ENCODE measurements around the gene USH2A. TPM values are rescaled to one million over a fixed set of nuclear protein-coding genes. Genes with fewer than 3 reads are reported as not detected.

The USH2A gene
- total RNA-seq, 4 donors from 2014 or later, result 0.08 to 0.18 TPM; not detected in 2

- TF ChIP-seq CTCF (IDR thresholded peaks at IDR 0.05), result no peak
- no peak for TF ChIP-seq POLR2A (IDR thresholded peaks at IDR 0.05)
- TF ChIP-seq POLR2AphosphoS5 (IDR thresholded peaks at IDR 0.05), result no peak
- TF ChIP-seq EP300 (IDR thresholded peaks at IDR 0.05), result no peak
- Histone ChIP-seq H3K9me3 (no peaks in the 10 kb centered on the region), H3K27ac (no peak overlapping the region), H3K27me3 (peaks cover 2% of the 10 kb centered on the region), H3K4me3 (no peak overlapping the region), H3K36me3 (no peaks in the 10 kb centered on the region), H3K4me1 (no peaks in the 10 kb centered on the region)
- 68% methylated on average over 4 of the region's 4 CpGs for WGBS
- DNase-seq (ENCODE audit: low spot score in 2 of 2), result no peak
Observed at GRCh38 chr1:215643592-215644321, 779.5 kb downstream of the USH2A start.

GRCh38 chr1:215640429-215641148 is 782.7 kb downstream of the USH2A start:
- Histone ChIP-seq H3K4me3 (no peak overlapping the region), H3K36me3 (no peaks in the 10 kb centered on the region), H3K27me3 (no peaks in the 10 kb centered on the region), H3K4me1 (peaks cover 19% of the 10 kb centered on the region), H3K9me3 (no peaks in the 10 kb centered on the region), H3K27ac (no peak overlapping the region)
- WGBS, result 90% methylated on average over 18 of the region's 18 CpGs
- TF ChIP-seq EP300 (IDR thresholded peaks at IDR 0.05) (no peak), CTCF (IDR thresholded peaks at IDR 0.05) (no peak), POLR2AphosphoS5 (IDR thresholded peaks at IDR 0.05) (no peak), POLR2A (IDR thresholded peaks at IDR 0.05) (no peak)
- no peak for DNase-seq (ENCODE audit: low spot score in 2 of 2)

GRCh38 chr1:215637041-215637573 is 786.1 kb downstream of the USH2A start:
- H3K4me1 ChIP-seq, result peaks cover 19% of the 10 kb centered on the region
- TF ChIP-seq POLR2AphosphoS5 (IDR thresholded peaks at IDR 0.05), result no peak
- no peak for TF ChIP-seq POLR2A (IDR thresholded peaks at IDR 0.05)
- no peak for TF ChIP-seq CTCF (IDR thresholded peaks at IDR 0.05)
- no peak for TF ChIP-seq EP300 (IDR thresholded peaks at IDR 0.05)
- no peaks in the 10 kb centered on the region for H3K9me3 ChIP-seq
- peak overlapping the region; percentile 23 for H3K4me3 ChIP-seq
- H3K36me3 ChIP-seq, result no peaks in the 10 kb centered on the region
- H3K27me3 ChIP-seq, result no peaks in the 10 kb centered on the region
- WGBS, result 29% methylated on average over 7 of the region's 7 CpGs
- peak overlapping the region; percentile 81 for H3K27ac ChIP-seq
- peak in 1 of 2 donors; percentile 71 for DNase-seq (ENCODE audit: low spot score in 2 of 2)

GRCh38 chr1:215636258-215636965 is 786.8 kb downstream of the USH2A start:
- Histone ChIP-seq H3K9me3 (no peaks in the 10 kb centered on the region), H3K27ac (peak overlapping the region; percentile 81), H3K27me3 (no peaks in the 10 kb centered on the region), H3K4me1 (peaks cover 20% of the 10 kb centered on the region), H3K36me3 (no peaks in the 10 kb centered on the region), H3K4me3 (peak overlapping the region; percentile 23)
- peak in 1 of 2 donors; percentile 69 for DNase-seq (ENCODE audit: low spot score in 2 of 2)
- no peak for TF ChIP-seq CTCF (IDR thresholded peaks at IDR 0.05)
- TF ChIP-seq POLR2AphosphoS5 (IDR thresholded peaks at IDR 0.05), result peak in 1 of 3 donors; percentile 4
- WGBS, result 16% methylated on average over 9 of the region's 9 CpGs
